Lung (tissue), 12 donors: ENCODE measurements around the gene PTDSS2. TPM values are rescaled to one million over a fixed set of nuclear protein-coding genes. Genes with fewer than 3 reads are reported as not detected.

ENCODE experiments used
- ATAC-seq: fragments of 200-7000 bp; cut with Tn5 transposase; one replicate; pipeline ENCODE4 v1.9.1; 2020; ENCODE audit warnings: moderate number of reproducible peaks; ENCODE audit not compliant: insufficient read depth, low FRiP score
- DNase-seq, 3 donors: peaks; one replicate each; pipeline ENCODE4 v3.0.0-alpha.2; 2013 to 2017
- H3K27ac ChIP-seq, 2 donors: one replicate each; pipeline ENCODE4 v1.5.1; 2013; ENCODE audit warnings: mild to moderate bottlenecking in 2 of 2, moderate library complexity in 2 of 2, control low read depth in 1 of 2, inconsistent platforms in 1 of 2, low read depth in 1 of 2, low read length in 1 of 2
- H3K27me3 ChIP-seq, 3 donors: one replicate each; pipeline ENCODE4 v1.5.1; 2013; ENCODE audit warnings: low read length in 2 of 3; ENCODE audit not compliant: control insufficient read depth in 3 of 3, insufficient read depth in 3 of 3
- H3K36me3 ChIP-seq, 4 donors: one replicate each; pipeline ENCODE4 v1.5.1; 2013; ENCODE audit warnings: low read length in 4 of 4, mild to moderate bottlenecking in 1 of 4, moderate library complexity in 1 of 4; ENCODE audit not compliant: control insufficient read depth in 4 of 4, insufficient read depth in 4 of 4
- H3K4me1 ChIP-seq, 5 donors: one replicate each; pipeline ENCODE4 v1.5.1; 2013; ENCODE audit warnings: low read length in 5 of 5, mild to moderate bottlenecking in 2 of 5, moderate library complexity in 1 of 5; ENCODE audit not compliant: control insufficient read depth in 5 of 5, insufficient read depth in 5 of 5
- H3K4me3 ChIP-seq: one replicate; pipeline ENCODE4 v1.5.1; 2013; ENCODE audit warnings: mild to moderate bottlenecking, control low read depth, moderate library complexity
- H3K9ac ChIP-seq, 2 donors: one replicate each; pipeline ENCODE4 v1.5.1; 2013; ENCODE audit warnings: low read length in 2 of 2, control low read depth in 1 of 2; ENCODE audit not compliant: insufficient read depth in 1 of 2
- H3K9me3 ChIP-seq, 4 donors: one replicate each; pipeline ENCODE4 v1.5.1; 2013; ENCODE audit warnings: low read length in 3 of 4, mild to moderate bottlenecking in 1 of 4, moderate library complexity in 1 of 4; ENCODE audit not compliant: control insufficient read depth in 4 of 4, insufficient read depth in 3 of 4
- CTCF ChIP-seq: IDR thresholded peaks from 2 replicates; pipeline ENCODE4 v1.5.1; 2012; ENCODE audit warnings: mild to moderate bottlenecking; ENCODE audit errors: control extremely low read depth, extremely low read depth
- WGBS, 2 donors: extraction: QIAGEN DNeasy Blood & Tissue Kit; methylation state at CpG; one replicate each; pipeline ENCODE4 v1.1.7; 2013; 5-methylcytosine and 5-hydroxymethylcytosine counted together
- polyA plus RNA-seq, 2 donors: library from polyadenylated mRNA; stranded (reverse); fragments of 200-250 nt; gene quantifications; one replicate each; pipeline ENCODE4 v1.2.1, GENCODE V29; 2013
- total RNA-seq, 2 donors: library from RNA; depleted of rRNA in 1 of 2; stranded (reverse); fragments of >200 nt in 1 of 2; gene quantifications; one replicate each; pipeline ENCODE4 v1.2.1, GENCODE V29; 2014 to 2021
- donor health status: control.
- donor health status: control.
- donor health status: Bipolar disorder and iron deficiency.
- donor health status: healthy.
- donor health status: DM: yes; HTN: yes; CAD: no.

Gene PTDSS2
- total and polyA plus RNA-seq, 4 donors: 20.4 to 36.5 (median 28.1) TPM

GRCh38 chr11:496834-497564, 46.9 kb downstream of the PTDSS2 start:
- H3K27ac ChIP-seq: no peak overlapping the region
- no peaks in the 10 kb centered on the region for H3K27me3 ChIP-seq
- ATAC-seq (no peak), DNase-seq (peak in 1 of 3 donors; percentile 6)
- H3K9ac ChIP-seq: no peak overlapping the region
- no peak for TF ChIP-seq CTCF
- WGBS, 2 donors: 94 to 96% methylated on average over 34 of the region's 34 CpGs
- no peaks in the 10 kb centered on the region for H3K4me1 ChIP-seq
- H3K36me3 ChIP-seq: peaks cover 6 to 77% (median 40%) of the 10 kb centered on the region in 4 donors
- no peak overlapping the region for H3K4me3 ChIP-seq
- H3K9me3 ChIP-seq: no peaks in the 10 kb centered on the region

- DNase-seq: peak in 1 of 3 donors; percentile 11
- H3K9me3 ChIP-seq: no peaks in the 10 kb centered on the region
Measured at GRCh38 chr11:497565-498296, 47.7 kb downstream of the PTDSS2 start.

GRCh38 chr11:498297-499181, 48.5 kb downstream of the PTDSS2 start:
- no peak for ATAC-seq
- DNase-seq: no peak
- Histone ChIP-seq H3K9ac (no peak overlapping the region), H3K36me3 (peaks cover 6 to 77% (median 39%) of the 10 kb centered on the region in 4 donors), H3K4me3 (no peak overlapping the region), H3K4me1 (peaks cover 0 to 6% (median 0%) of the 10 kb centered on the region in 5 donors), H3K9me3 (no peaks in the 10 kb centered on the region), H3K27ac (no peak overlapping the region), H3K27me3 (no peaks in the 10 kb centered on the region)
- WGBS, 2 donors: 95 to 97% methylated on average over 39 of the region's 39 CpGs
- no peak for TF ChIP-seq CTCF

More at GRCh38 chr11:497565-498296, 47.7 kb downstream of the PTDSS2 start:
- Histone ChIP-seq H3K9ac (no peak overlapping the region), H3K4me1 (peaks cover 0 to 3% (median 0%) of the 10 kb centered on the region in 5 donors), H3K36me3 (peaks cover 6 to 82% (median 40%) of the 10 kb centered on the region in 4 donors), H3K27me3 (no peaks in the 10 kb centered on the region), H3K4me3 (no peak overlapping the region), H3K27ac (no peak overlapping the region)
- TF ChIP-seq CTCF: no peak
- WGBS, 2 donors: 97 to 98% methylated on average over 31 of the region's 31 CpGs
- ATAC-seq: no peak
